Stimulated activated CD8-positive, alpha-beta memory T cell treated with anti-CD3 and anti-CD28 coated beads, Interleukin-2, amount 100 ng/mL, for 48 hours (primary cell): ENCODE results near the gene BORCS5.
A peak's percentile ranks its signal among the peaks of the same experiment; 100 is the strongest.
"Not testable (repeated sequence)": the region's sequence is repeated elsewhere in the genome, so short reads cannot be mapped to it uniquely, and the experiment has no call there.

Experiments
- DNase-seq, 2 donors: peaks; one replicate each; pipeline ENCODE4 v3.0.0-alpha.2; 2020; ENCODE audit warnings: low read depth in 2 of 2

Gene BORCS5

DNA sequence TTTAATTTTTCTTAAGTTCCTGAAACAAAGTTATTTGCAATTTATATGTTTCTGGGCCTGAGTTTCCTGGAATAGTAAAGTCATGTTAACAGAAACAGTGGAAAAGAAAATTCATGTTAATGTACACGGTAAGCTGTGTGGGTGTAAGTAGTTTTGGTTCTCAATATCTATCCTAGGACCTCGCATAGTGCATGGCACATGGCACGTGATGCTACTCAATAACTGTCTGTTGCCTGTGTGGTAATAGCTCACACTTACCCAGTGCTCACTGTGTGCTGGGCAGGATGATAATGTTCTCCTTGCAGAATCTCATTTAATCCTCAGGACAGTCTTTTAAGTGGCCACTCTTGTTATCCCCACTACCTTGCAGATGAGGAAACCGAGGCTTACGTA lies 105.0 kb downstream of the BORCS5 start:
- DNase-seq: no peak

DNA sequence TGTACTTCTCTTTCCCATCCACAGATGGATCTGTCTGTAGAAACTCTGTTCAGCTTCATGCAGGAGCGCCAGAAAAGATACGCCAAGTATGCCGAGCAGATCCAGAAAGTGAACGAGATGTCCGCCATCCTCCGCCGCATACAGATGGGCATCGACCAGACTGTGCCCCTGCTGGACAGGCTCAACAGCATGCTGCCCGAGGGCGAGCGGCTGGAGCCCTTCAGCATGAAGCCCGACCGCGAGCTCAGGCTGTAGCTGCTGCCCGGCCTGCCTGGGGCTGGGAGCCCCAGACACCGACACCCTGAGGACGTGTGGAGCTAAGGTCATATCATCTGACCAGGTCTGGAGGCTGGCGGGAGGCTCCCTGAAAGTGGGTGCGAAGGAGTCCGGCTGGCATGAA lies 108.6 kb downstream of the BORCS5 start:
- DNase-seq: no peak

DNA sequence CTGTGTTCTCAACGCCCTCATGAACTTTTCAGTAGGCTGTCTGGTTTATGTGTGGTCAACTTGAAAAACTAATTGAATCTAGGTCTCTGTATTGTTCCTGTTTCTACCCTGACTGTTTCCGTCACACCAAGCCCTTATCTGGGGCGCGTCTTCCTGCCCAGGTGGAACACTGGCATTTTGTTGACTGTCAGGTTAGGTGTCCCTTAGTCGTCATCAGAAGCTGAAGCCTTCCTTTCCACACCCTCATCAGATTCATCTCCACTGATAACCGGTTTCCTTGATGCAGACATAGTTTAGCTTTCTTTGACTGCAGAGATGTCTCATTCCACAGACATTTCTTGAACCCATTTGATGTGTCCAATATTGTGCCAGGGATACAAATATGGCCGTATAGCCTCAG lies 109.3 kb downstream of the BORCS5 start:
- DNase-seq: no peak

DNA sequence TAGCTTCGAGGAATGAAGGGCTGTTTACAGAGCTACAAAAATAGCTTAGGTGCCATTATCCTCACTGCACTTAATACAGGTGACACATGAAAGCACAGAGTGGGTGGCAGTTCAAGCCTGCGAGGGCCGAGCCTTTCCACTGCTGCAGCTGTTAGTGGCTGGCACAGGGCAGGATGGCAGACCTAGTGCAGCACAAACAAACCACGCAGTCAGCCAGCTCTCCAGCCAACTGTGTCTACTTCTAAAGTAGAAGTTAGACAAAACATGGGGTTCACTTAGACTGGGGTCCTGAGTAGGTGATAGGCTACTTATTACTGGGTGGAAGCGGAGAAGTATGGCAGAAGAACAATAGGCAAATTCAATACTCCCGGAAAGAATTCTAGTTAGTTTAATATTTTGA lies 110.4 kb downstream of the BORCS5 start:
- DNase-seq: no peak

DNA sequence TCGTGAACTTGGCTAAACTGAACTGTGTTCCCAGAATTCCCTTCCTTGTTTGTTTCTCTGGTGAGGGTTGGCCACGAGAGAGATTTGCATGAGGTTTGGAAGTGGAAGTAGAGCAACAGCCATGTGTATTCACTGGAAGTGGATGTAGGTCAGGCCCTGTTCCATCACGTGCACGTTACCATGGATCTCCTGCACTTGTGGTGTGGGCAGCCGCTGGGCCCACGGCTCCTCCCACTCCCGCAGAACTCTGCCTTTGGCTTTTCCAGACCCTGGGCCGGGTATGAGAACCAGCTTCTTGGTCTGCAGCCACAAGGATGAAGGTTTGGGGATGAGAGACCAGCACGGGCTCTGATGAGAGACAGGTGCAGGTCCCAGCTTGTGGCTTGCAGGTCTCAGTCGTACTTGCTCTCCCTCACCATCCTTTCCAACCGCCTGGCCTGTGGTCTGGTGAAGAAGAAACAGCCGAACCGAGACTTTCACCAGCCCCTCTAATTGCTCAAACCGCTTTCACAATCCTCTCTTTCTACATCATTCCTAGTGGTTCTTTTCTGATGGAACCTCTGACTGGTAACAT lies 110.9 kb downstream of the BORCS5 start:
- peak in 1 of 2 donors; percentile 25 for DNase-seq

DNA sequence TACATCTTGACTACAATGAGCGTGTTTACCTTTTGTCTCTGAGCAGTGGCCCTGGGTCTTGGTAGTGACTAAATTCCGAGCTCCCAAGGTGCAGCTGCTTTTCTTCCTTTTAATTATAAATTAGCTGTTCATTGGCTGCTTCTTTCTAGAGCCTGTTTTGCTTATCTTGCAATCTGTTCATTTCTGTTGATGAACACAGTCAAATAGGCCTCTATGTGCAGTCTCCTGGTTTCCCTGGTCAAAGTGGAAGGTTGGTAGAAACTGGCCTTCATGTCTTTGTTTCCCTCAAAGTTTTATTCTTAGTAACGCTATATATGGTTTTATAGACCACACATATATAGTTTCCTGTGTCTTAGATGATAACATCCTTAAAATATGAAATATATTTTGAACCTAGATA lies 111.7 kb downstream of the BORCS5 start:
- no peak for DNase-seq

DNA sequence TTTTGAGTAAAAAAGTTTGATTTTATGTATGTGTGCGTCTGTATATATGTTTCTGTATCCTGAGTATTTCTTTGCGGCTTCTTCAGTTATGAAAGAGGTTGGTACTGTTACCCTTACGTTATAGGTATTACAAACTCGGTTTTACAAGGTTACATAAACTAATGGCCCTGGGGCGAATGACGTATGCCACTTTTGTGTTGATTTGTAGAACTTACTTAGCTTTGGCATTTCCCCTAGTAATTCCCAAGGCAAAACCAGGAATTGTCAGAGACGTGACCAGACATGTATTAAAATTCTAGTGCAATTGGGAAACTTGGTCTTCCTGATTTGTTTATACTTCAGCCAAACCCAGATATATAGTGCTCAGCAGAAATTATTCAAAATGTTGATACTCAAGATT lies 112.5 kb downstream of the BORCS5 start:
- DNase-seq: no peak

DNA sequence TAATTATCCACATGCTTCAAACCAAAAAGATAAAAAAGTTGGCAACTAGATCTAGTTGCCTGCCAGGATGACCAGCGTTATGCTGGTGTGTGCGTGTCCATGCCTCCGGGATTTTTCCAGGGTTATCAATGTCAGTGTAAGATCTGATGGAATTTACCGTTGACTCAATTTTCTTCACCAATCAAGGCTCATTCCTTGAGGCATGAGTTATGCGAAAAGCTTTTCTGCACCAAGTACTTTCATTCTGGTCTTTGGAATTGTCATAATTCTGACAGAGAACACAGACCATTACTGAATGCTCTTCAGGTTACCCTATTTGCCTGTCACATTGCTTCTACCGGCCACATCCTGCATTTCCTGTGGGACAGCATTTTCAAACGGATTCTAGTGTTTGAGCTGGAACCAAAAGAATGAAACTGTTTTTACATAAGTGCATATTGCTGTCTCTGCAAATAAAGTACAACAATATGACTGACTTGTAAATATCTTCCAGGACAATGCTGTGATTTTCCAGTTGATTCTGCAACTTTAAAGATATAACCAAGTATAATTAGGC lies 114.0 kb downstream of the BORCS5 start:
- no peak for DNase-seq

DNA sequence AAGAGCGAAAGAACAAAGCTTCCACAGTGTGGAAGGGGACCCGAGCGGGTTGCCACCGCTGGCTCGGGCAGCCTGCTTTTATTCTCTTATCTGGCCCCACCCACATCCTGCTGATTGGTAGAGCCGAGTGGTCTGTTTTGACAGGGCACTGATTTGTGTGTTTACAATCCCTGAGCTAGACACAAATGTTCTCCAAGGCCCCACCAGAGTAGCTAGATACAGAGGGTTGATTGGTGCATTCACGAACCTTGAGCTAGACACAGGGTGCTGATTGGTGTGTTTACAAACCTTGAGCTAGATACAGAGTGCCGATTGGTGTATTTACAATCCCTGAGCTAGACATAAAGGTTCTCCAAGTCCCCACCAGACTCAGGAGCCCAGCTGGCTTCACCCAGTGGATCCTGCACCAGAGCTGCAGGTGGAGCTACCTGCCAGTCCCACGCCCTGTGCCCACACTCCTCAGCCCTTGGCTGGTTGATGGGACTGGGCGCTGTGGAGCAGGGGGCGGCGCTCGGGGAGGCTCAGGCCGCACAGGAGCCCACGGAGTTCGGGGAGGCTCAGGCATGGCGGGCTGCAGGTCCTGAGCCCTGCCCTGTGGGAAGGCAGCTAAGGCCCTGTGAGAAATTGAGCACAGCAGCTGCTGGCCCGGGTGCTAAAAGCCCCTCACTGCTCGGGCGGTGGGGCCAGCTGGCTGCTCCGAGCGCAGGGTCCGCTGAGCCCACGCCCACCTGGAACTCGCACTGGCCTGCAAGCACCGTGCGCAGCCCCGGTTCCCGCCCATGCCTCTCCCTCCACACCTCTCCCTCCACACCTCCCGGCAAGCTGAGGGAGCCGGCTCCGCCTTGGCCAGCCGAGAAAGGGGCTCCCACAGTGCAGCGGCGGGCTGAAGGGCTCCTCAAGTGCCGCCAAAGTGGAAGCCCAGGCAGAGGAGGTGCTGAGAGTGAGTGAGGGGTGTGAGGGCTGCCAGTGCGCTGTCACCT lies 115.4 kb downstream of the BORCS5 start:
- not testable (repeated sequence) for DNase-seq

DNA sequence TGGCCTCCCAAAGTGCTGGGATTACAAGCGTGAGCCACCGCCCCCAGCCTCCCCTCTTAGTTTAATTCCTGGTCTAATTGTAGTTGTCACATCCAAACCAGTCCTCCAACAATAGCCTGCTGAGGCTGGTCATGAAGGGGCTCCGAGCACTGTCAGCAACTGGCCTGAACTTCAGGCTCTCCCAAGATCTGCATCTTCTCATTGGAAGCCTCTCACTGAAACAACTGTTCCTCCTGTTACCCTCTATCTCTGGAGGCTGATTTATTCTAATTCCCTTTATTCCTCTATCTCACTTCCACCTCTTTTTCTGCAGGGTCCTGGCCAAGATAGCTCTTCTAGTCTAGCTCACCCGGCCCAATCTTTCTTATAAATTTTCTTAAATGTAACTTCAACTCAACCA lies 116.3 kb downstream of the BORCS5 start:
- DNase-seq: no peak

DNA sequence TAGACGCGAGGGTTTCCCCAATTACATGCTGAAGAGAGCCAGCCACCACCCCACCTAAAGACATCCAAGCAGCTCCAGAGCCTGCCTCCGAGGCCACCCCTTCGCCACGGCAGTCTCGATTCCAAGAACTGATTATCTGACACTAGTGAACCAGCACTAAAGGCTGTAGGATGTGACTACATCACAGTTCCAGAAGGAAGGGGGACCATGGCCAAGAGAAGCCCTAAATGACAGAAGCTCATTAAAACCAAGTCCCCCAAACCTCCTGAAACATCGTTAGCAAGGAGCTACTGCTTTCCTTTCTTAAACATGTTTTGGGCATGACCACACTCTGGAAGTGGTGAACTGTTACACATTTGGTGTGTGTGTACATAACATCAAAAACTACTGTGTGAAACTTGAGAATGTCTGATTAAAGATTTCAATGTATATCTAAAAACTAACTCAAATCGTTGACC lies 117.6 kb downstream of the BORCS5 start:
- peak in 1 of 2 donors; percentile 39 for DNase-seq

DNA sequence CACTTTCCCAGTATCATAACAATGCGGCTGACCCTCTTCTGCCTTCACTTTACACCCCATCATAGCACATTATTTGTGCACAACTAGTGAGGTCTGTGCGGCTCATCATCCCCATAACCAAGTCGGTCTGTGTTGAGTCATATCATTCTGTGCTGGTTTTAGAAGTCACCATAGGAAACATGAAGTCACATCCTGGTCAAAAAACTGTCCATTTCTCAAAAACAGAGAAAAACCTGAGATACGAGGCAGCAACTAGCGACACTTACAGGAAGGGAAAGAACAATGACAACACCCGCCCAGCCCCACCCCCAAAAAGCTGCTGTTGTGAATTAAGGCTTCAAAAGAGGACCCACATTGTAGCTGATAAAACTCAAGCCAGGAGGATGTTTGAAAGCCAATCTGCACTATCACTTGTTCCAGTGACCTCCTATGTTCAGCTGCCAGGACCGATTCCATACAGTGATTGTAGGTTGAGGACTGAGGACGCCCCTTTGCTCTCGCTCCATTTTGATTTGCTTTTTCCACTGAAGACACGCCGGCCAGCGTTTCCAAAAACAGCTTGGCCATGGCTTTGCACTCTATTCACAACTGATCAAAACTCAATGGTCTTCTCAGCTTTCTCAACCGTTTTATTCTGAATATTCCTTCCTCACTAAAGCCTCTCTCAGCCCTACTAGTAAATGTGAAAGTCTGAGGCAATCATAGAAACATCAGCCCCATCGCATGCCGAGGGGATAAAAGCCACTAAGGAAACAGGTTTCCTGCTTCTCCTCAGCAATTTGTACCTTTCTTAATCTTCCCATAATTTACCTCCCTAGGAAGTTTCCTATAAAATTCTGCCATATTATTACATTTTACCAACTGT lies 118.3 kb downstream of the BORCS5 start:
- DNase-seq: peak in 1 of 2 donors; percentile 44

DNA sequence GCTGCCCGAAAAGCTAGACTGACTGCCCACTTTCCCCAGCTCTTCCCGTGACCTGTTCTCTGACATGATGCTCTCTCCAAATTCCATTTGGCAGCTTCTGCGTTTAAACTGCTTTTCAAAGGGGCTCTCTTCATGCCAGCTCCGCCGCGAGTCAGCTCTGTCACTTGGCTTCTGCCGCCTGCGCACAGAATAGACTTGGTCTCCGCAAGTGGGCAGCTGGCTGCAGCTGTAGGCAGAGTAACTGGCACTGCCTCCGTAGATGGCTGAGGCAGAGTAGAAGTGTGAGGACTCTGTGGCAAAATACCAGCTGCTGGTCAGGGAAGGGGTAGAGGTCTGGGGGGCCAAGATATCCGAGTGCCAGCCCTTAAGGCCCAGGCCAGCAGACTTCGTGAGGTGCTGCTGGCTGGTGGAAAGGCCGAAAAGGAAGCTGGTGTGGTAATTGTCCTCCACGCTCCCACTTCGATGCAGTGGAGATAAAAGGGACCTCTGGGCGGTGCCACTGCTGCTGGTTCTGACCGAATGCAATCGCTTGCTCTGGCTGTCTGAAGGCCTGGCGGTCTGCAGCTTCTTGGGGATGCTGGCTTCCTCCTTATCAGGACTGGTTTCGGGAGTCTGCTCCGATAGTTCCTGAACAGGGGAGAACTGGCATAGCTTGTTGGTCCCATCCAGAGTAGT lies 120.1 kb downstream of the BORCS5 start:
- DNase-seq: no peak

DNA sequence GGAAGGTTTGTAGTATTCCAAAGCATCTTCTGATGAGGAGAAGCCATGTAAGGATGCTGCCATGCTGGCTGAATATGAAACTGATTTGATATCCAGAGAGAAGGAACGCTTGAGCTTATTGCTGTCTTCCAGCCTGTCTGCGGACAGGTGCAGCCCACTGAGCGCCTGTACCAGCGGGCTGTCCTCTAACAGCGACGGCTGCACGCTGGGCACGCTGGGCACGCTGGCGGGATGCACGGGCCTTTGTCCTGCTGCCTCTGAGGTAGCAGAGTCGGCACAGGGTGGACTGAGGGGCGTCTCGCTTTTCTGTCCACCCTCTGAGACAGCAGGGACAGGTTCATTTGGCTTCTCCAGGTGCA lies 120.6 kb downstream of the BORCS5 start:
- no peak for DNase-seq

DNA sequence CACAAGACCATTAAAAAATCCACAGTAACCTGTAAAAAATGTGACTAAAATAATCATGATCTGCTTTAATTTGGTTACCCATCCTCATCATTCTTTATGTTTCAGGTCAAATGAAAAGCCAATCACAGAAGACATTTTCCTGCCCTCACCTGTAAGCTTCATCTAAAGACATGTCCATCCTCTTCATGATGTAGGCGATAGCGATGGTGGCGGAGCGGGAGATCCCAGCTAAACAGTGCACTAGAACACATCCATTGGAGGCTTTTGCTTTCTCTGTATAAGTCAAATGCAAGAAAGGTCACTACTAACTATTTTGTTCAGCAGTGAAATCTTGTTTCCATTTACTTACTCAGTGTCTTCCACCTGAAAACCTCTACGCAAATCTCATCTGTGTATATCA lies 123.2 kb downstream of the BORCS5 start:
- DNase-seq: no peak

DNA sequence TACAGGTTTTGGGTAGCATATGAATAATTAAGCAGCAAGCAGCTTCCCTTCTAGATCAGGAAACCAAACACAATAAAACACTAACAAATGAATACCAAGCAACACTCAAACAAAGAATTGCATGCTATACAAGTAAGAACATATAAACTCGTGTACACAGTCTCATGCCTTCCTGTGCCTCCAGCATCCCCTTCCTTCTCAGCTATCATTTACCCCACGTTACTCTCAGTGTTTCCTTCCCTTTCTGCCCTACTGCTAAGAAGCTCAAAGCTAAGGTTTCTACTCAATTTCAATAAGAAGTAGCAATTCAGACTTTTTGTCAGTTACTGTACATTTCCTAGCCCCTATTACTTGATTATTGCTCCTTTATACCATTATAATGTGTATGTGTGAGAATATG lies 124.8 kb downstream of the BORCS5 start:
- no peak for DNase-seq

DNA sequence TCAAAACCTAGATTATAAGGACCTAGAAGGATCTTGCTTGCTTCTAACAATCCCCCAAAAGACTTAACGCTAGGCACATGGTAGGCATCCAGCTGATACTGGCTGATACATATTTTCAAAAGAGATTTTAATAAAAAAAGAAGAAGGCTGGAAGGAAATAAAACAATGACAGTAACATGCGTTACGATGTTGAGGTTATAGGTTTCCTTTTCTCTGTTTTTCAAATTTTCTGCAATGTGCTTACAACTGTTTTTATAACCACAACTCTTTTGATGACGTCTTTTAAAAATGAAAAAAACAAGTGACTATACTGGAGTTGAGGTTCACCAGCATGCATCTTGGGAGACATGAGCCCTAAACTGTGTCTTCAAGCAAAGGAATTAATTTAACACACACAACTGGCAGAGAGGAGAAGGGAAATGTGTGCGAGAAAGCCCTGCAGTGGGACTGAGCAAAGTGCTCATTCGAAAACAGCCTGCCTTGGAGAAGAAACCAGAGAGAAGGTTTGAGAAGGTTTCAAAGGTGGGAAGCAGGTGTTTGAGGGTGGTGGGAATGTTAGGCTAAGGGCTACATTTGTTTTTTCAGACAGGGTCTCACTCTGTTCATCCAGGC lies 125.4 kb downstream of the BORCS5 start:
- DNase-seq: no peak

DNA sequence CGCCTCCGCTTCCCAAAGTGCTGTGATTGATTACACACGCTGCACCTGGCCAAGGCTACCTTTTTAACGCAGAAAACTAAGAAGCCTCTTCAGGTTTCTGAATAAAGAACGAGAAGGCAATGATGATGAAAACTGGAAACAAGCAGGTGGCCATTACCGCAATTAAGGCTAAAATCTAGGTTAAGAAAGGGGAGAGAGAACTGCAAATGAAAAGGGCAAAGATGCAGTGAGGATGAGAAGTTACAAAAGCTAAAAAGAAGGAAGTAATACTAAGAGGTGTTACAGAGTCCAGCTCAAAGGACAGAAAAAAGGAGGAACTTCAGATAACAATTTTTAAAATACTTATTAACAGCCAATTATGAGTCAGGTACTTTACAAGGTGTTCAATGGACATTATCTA lies 126.1 kb downstream of the BORCS5 start:
- DNase-seq: no peak

DNA sequence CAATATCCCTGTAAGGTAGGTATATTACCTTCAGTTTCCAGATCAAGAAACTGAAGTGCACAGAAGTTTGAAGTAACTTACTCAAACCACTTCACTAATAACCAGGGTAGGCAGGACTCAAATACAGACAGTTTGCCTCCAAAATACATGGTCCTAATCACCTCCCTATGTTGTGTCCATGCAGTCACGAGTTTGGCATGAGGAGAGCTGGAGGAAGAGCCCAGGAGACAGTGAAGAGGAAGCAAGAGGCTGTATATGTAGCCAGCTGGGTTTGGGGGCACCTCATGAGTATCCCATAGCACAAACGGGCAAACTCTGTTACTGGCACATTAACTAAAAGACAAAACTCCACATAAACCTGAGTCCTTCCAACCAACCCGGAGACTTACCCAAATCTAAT lies 126.6 kb downstream of the BORCS5 start:
- no peak for DNase-seq

DNA sequence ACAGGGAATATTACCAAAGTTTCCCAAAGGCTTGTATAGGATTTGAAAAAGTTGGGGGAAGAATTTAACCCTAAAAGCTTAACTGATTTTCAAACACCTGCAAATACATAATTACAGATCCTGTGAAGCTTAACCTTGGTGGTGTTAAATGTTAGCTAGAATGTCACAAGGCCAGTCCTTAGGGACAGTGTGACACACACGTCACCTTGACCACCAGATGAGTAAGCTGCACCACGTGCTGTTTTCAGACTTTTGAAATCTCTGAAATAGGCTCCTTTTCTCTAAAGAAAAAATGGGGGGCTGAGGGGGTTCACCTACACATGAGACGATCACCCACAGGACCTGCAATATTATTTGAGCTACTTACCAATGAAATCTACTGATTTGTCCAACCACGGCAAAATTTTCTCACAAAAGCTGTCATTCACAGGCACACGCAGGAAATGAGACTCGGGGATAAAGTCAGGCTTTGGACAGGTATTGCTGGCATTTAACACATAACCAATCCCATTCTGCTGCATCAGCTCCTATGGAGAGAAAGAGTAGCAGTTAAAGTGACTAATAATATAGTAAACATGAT lies 129.9 kb downstream of the BORCS5 start:
- no peak for DNase-seq

DNA sequence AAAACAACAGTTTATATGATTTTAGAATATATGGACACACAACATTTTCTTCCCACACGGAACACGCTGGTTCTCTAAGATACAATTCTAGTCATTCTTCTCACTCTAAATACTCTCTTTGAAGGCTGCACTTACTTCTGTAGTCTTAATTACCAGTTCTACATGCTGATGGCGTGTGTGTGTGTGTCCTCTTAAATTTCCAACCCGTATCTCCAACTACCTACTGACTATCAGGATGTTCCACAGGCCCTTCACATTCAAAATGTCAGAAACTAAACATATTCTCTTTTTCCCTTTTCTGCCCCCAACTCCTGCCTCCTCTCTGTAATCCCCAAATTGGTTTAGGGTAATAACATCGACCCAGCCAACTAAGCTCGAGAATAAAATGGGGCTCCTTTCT lies 130.6 kb downstream of the BORCS5 start:
- no peak for DNase-seq
